Activated CD8-positive, alpha-beta T cell treated with anti-CD3 and anti-CD28 coated beads, Interleukin-2, amount 10 ng/mL, durations not matched to agents 7 days and 5 days (primary cell): ENCODE data around the gene ROBO2. TPM values are rescaled to one million over a fixed set of nuclear protein-coding genes. Genes with fewer than 3 reads are reported as not detected.

Experiments
- ATAC-seq: fragments of 150-1000 bp; cut with Tn5 transposase; one replicate; pipeline ENCODE4 v1.10.0; 2021; ENCODE audit warnings: moderate library complexity
- CTCF ChIA-PET: fragments of 350-600 bp; sonication (Branson Sonifier 250); formaldehyde crosslinking; loops from one replicate; lab custom pipeline; 2021; ENCODE audit warnings: antibody characterized with exemption; lab: Charles Lee
- POLR2A ChIA-PET: fragments of 350-600 bp; sonication (Branson Sonifier 250); formaldehyde crosslinking; loops from one replicate; lab custom pipeline; 2021; ENCODE audit warnings: antibody characterized with exemption; lab: Charles Lee
- DNase-seq: peaks from one replicate; pipeline ENCODE4 v3.0.0-alpha.2; 2020
- H3K27ac Mint-ChIP-seq: one replicate; pipeline ENCODE4 v1.8.0; 2021; ENCODE audit warnings: mild to moderate bottlenecking, mixed read lengths
- H3K27me3 Mint-ChIP-seq: one replicate; pipeline ENCODE4 v1.8.0; 2021; ENCODE audit warnings: low read depth, mixed read lengths
- H3K36me3 Mint-ChIP-seq: one replicate; pipeline ENCODE4 v1.8.0; 2021; ENCODE audit warnings: low read depth, mixed read lengths
- H3K4me1 Mint-ChIP-seq: one replicate; pipeline ENCODE4 v1.8.0; 2021; ENCODE audit warnings: low read depth, mixed read lengths
- H3K4me3 Mint-ChIP-seq: one replicate; pipeline ENCODE4 v1.8.0; 2021; ENCODE audit warnings: mild to moderate bottlenecking, mixed read lengths
- H3K9me3 Mint-ChIP-seq: one replicate; pipeline ENCODE4 v1.8.0; 2022; ENCODE audit warnings: mixed read lengths; ENCODE audit not compliant: insufficient read depth
- total RNA-seq, 2 experiments: library from RNA; stranded (reverse); gene quantifications; one replicate each; pipeline ENCODE4 v1.2.3, GENCODE V29; 2021

ROBO2 gene
- total RNA-seq, 2 experiments from 2014 or later: not detected

DNA sequence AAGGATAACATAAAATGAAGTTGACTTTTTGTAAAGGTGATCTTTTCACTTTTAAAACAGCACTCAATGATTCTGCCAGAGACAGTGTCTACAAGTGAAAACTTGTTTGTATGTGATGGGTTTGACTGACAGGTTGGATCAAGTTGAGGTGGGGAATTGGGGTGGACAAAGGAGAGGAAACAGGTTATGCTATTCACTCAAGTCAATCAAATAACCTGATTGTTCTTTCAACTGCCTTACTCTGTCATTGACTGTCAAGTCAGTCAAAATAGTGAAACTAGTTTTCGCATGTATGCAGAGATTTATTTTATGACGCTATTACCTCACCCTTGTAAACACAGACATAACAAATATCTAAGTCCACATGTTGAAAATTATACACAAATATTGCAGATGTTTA, 187.7 kb downstream of the ROBO2 start:
- no peak for DNase-seq
- Mint-ChIP-seq H3K36me3 (no peaks in the 10 kb centered on the region), H3K4me3 (no peak overlapping the region), H3K9me3 (no peaks in the 10 kb centered on the region), H3K4me1 (no peaks in the 10 kb centered on the region), H3K27me3 (no peaks in the 10 kb centered on the region), H3K27ac (no peak overlapping the region)
- ChIA-PET CTCF (no interaction called here), POLR2A (no interaction called here)
- ATAC-seq: no peak

DNA sequence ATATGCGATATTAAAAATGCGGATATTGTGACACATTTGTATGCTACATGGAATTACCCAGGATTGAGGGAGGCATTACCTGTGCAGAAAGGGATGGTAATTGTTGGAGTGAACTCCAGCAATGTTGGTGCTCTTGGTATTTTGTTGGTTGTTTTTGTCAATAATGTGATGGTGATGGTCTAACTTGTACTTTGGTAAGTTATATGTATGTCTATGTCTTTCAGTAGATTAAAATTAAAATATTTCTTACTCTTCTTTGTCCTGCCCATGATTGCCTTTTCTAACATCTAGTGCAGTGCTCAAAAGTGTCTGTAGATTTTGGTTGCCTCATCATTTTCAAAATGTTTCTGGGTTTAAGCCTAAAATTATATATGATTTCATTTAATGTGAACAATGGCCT, 192.7 kb downstream of the ROBO2 start:
- ChIA-PET CTCF (no interaction called here), POLR2A (no interaction called here)
- H3K4me3 Mint-ChIP-seq: no peak overlapping the region
- no peak overlapping the region for H3K27ac Mint-ChIP-seq
- ATAC-seq (no peak), DNase-seq (no peak)
- no peaks in the 10 kb centered on the region for H3K36me3 Mint-ChIP-seq
- H3K9me3 Mint-ChIP-seq: peaks cover 6% of the 10 kb centered on the region
- H3K4me1 Mint-ChIP-seq: no peaks in the 10 kb centered on the region
- H3K27me3 Mint-ChIP-seq: no peaks in the 10 kb centered on the region

DNA sequence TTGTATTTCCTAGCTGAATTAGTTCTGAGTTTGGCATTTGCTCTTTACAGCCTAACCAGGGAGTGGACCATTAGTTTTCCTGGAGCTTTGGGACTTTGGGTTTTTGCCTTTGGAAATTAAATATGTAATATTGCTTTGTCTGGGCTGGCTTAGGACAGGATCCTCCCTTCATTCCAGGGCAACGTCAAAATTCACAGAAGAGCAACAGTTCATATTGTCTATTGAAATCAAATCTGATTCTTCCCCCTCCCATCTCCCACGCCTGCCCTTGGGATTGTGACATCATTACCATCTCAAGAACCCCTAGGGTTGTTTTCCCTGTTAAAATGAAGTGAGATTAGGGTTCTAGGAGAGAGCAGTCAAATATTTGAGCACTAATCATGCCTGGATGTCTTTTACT, 194.1 kb downstream of the ROBO2 start:
- POLR2A ChIA-PET: no interaction called here
- peaks cover 6% of the 10 kb centered on the region for H3K9me3 Mint-ChIP-seq
- no peak for ATAC-seq
- H3K27me3 Mint-ChIP-seq: no peaks in the 10 kb centered on the region
- H3K27ac Mint-ChIP-seq: no peak overlapping the region
- no peaks in the 10 kb centered on the region for H3K36me3 Mint-ChIP-seq
- no peak for DNase-seq
- H3K4me1 Mint-ChIP-seq: no peaks in the 10 kb centered on the region
- CTCF ChIA-PET: no interaction called here
- H3K4me3 Mint-ChIP-seq: no peak overlapping the region

DNA sequence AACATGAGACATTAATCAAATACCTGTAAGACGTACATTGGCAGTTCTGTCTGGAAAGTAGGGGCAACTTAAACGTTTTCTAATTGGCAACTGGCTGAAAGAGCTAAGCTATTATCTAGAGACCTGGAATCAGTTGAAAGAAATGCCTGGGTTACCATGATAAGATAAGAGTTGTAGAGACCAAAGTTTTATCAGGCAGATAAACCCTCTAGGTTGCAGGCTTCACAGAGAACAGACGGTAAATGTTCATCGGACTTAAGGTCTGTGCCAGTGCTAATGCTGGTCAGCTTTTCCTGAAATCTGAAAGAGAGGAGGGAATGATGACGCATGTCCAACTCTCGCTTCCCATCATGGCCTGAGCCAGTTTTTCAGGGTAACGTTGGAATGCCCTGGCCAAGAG, 196.2 kb downstream of the ROBO2 start:
- ChIA-PET CTCF (no interaction called here), POLR2A (no interaction called here)
- H3K36me3 Mint-ChIP-seq: no peaks in the 10 kb centered on the region
- no peaks in the 10 kb centered on the region for H3K27me3 Mint-ChIP-seq
- DNase-seq: no peak
- no peak overlapping the region for H3K27ac Mint-ChIP-seq
- peaks cover 10% of the 10 kb centered on the region for H3K9me3 Mint-ChIP-seq
- H3K4me1 Mint-ChIP-seq: no peaks in the 10 kb centered on the region
- H3K4me3 Mint-ChIP-seq: no peak overlapping the region
- ATAC-seq: no peak

DNA sequence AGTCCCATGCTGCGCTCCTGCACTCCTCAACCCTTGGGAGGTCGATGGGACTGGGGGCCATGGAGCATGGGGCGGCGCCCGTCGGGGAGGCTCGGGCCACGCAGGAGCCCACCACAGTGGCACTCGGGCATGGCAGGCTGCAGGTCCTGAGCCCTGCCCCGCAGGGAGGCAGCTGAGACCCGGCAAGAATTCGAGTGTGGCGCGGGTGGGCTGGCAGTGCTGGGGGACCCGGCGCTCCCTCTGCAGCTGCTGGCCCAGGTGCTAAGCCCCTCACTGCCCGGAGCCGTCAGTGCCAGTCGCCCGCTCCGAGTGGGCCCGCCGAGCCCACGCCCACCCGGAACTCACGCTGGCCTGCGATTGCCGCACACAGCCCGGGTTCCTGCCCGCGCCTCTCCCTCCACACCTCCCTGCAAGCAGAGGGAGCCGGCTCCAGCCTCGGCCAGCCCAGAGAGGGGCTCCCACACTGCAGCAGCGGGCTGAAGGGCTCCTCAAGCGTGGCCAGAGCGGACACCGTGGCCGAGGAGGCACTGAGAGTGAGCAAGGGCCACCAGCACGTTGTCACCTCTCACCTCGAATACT, 200.3 kb downstream of the ROBO2 start:
- ChIA-PET POLR2A (no interaction called here), CTCF (no interaction called here)
- DNase-seq (no peak), ATAC-seq (no peak)
- Mint-ChIP-seq H3K27me3 (no peaks in the 10 kb centered on the region), H3K4me3 (no peak overlapping the region), H3K27ac (no peak overlapping the region), H3K4me1 (no peaks in the 10 kb centered on the region), H3K36me3 (no peaks in the 10 kb centered on the region), H3K9me3 (peaks cover 10% of the 10 kb centered on the region)

DNA sequence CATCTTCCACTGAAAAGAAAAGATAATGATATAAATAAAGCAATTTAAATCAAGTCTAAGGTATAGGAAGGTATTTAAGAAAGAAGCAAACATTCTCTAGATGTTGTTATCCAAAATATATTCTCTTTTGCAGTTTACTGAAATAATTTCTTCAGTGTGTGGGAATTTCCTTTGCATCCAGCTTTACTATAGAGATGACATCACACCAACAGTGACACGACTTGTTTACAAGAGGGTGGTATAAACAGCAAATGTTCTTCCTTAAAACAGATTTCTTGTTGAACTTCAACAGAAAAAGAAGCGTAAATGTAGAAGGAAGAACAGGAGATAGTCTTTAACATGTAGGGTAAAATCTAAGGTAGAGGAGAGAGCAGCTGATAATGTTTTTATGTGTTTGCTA, 202.5 kb downstream of the ROBO2 start:
- no peaks in the 10 kb centered on the region for H3K4me1 Mint-ChIP-seq
- H3K36me3 Mint-ChIP-seq: no peaks in the 10 kb centered on the region
- H3K4me3 Mint-ChIP-seq: no peak overlapping the region
- peaks cover 10% of the 10 kb centered on the region for H3K9me3 Mint-ChIP-seq
- H3K27me3 Mint-ChIP-seq: no peaks in the 10 kb centered on the region
- DNase-seq: no peak
- CTCF ChIA-PET: no interaction called here
- POLR2A ChIA-PET: no interaction called here
- H3K27ac Mint-ChIP-seq: no peak overlapping the region
- ATAC-seq: no peak

DNA sequence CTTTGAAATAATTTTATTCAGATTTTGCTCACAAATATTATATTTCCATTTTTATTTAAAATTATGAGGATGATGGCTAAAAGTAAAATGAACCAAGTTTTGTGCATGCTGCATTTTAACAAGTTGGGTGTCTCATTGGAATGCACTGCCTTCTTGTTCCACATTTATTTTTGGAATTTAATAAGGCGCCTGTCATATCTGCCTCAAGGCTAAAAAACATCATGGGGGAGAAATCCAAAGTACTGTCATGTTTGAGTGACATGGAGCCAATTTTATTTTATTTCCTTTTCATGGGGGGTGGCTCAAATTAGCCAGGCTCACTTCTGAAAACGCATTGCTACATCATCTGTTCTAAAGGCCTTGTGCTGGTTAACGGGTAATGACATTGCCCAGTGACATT, 205.1 kb downstream of the ROBO2 start:
- ChIA-PET CTCF (no interaction called here), POLR2A (no interaction called here)
- H3K27ac Mint-ChIP-seq: no peak overlapping the region
- no peaks in the 10 kb centered on the region for H3K36me3 Mint-ChIP-seq
- H3K9me3 Mint-ChIP-seq: peaks cover 10% of the 10 kb centered on the region
- H3K4me1 Mint-ChIP-seq: no peaks in the 10 kb centered on the region
- no peaks in the 10 kb centered on the region for H3K27me3 Mint-ChIP-seq
- ATAC-seq: no peak
- no peak for DNase-seq
- no peak overlapping the region for H3K4me3 Mint-ChIP-seq

DNA sequence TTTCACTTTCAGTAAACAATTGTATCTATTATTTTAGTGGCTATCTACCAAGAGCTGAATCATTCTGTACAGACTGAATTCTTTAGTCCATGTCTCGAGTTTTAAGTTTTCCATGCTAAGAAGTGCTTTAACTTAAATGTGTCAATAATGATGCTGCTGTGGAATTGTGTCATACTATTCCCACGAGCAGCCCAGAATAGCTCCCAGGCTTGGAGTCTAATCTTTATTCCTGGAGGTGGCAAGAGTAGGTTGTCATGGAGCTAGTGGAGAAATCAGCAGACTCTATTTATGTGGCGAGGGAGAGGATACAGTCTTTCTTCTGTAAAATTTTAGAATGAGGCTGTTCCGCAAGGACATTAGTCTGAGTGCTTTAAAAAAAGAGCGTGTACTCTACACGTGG, 207.2 kb downstream of the ROBO2 start:
- H3K4me1 Mint-ChIP-seq: no peaks in the 10 kb centered on the region
- peaks cover 6% of the 10 kb centered on the region for H3K9me3 Mint-ChIP-seq
- DNase-seq: no peak
- H3K36me3 Mint-ChIP-seq: no peaks in the 10 kb centered on the region
- H3K4me3 Mint-ChIP-seq: no peak overlapping the region
- ATAC-seq: no peak
- no peaks in the 10 kb centered on the region for H3K27me3 Mint-ChIP-seq
- ChIA-PET CTCF (no interaction called here), POLR2A (no interaction called here)
- no peak overlapping the region for H3K27ac Mint-ChIP-seq

DNA sequence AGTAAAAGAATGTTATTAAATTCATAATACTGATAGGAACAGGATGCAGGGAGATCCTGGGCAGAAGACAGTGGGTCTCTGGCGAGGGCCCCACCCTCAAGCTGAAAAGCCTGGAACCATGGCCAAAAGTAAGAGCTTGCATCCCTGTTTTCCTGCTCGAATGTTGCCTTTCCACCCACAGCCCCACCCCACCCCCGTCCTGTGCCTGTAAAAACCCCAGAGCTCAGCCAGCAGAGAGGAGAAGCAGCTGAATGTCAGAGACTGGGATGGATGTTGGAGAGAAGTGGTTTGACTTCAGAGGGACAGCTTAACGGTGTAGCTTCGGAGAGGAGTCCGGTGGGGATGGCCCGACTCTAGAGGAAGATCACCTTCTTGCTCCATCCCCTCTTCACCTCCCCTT, 207.9 kb downstream of the ROBO2 start:
- ATAC-seq: no peak
- H3K9me3 Mint-ChIP-seq: peaks cover 6% of the 10 kb centered on the region
- ChIA-PET POLR2A (no interaction called here), CTCF (no interaction called here)
- no peaks in the 10 kb centered on the region for H3K27me3 Mint-ChIP-seq
- H3K4me3 Mint-ChIP-seq: no peak overlapping the region
- no peaks in the 10 kb centered on the region for H3K36me3 Mint-ChIP-seq
- no peak for DNase-seq
- H3K4me1 Mint-ChIP-seq: no peaks in the 10 kb centered on the region
- no peak overlapping the region for H3K27ac Mint-ChIP-seq

DNA sequence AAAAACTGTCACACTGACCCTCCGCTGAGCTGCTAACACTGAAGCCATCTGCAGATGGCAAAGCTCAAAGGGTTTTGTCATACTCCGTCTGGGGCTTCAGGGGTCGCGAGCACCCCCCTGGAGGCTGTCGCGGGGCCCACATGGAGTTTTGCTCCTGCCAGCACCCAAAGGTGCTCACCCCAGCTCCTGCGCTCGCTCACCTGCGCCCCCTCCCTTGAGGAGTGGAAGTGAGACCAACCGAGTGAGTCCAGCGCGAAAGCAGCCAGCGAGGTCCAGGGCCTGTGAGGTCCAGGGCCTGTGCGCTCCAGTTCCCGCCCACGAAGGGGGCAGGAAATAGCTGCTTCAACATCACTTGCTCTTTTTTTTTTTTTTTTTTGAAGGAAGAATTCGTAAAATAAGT, 208.5 kb downstream of the ROBO2 start:
- H3K9me3 Mint-ChIP-seq: peaks cover 6% of the 10 kb centered on the region
- POLR2A ChIA-PET: no interaction called here
- no peaks in the 10 kb centered on the region for H3K27me3 Mint-ChIP-seq

DNA sequence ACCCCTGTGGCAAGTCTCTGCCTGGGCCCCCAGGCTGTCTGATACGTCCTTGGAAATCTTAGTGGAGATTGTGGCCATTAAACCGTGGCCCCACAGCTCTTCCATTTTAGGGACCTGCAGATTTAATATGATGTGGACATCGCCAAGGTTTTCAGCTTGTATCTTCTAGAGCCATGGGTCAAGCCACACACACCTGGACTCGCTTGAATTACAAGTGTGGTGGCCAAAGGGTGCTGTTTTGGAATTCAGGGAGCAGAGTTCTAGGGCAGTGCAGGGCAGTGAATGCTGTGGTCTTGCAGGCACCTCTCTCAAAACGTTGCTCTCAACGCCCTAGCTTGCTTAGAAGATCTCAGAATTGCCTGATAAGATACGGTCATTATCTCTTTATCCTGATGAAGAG, 211.2 kb downstream of the ROBO2 start:
- H3K27me3 Mint-ChIP-seq: no peaks in the 10 kb centered on the region
- H3K27ac Mint-ChIP-seq: no peak overlapping the region
- ChIA-PET CTCF (no interaction called here), POLR2A (no interaction called here)
- peaks cover 6% of the 10 kb centered on the region for H3K9me3 Mint-ChIP-seq
- DNase-seq: no peak
- no peaks in the 10 kb centered on the region for H3K36me3 Mint-ChIP-seq
- no peak for ATAC-seq
- H3K4me1 Mint-ChIP-seq: no peaks in the 10 kb centered on the region
- no peak overlapping the region for H3K4me3 Mint-ChIP-seq

More for the DNA sequence above, 208.5 kb downstream of the ROBO2 start:
- DNase-seq (no peak), ATAC-seq (no peak)
- Mint-ChIP-seq H3K36me3 (no peaks in the 10 kb centered on the region), H3K4me1 (no peaks in the 10 kb centered on the region), H3K27ac (no peak overlapping the region), H3K4me3 (no peak overlapping the region)
- CTCF ChIA-PET: no interaction called here

DNA sequence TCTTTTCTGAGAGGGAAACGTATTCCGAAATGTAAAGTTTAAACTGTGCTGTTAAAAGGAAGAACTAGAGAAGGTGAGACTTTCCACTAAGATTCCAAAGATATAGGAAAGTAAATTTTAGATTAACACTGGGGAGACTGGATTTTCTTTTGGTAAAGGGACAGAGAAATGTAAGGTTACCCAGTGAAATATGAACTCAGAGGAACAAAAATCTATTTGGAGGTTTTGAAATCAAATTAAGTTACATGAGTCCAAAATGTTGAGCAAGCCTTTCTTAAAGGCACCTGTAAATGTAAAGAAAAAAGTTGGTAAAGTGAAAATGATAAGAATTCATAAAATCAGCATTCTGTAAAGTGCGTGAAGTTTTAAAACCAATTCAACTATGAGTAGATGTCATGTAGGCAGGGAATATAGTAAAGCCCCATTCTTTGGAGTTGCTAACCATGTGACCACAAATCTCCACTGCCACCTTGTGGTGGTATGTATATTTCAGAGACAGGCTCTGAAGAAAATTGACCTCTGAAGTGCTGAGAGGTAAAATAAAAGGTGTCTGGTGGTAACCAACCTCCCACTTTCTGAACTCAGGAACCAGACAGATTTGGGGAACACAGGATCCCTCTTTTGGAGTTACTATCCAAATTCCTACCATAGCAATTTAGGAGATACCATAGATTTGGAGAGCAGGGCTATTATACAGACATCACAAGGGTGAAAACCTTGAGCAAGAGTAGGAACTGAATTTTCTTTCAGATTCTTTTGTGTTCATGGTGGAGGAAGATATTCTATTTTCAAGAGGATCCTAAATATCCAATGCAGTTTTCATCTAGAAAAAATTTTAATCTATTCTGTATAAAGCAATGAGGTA, 215.3 kb downstream of the ROBO2 start:
- ChIA-PET POLR2A (no interaction called here), CTCF (no interaction called here)
- H3K27ac Mint-ChIP-seq: no peak overlapping the region
- no peaks in the 10 kb centered on the region for H3K9me3 Mint-ChIP-seq
- DNase-seq (peak; percentile 32), ATAC-seq (no peak)
- no peaks in the 10 kb centered on the region for H3K27me3 Mint-ChIP-seq
- H3K4me1 Mint-ChIP-seq: no peaks in the 10 kb centered on the region
- no peak overlapping the region for H3K4me3 Mint-ChIP-seq
- H3K36me3 Mint-ChIP-seq: no peaks in the 10 kb centered on the region
